Muscle layer of colon (tissue), 2 donors: Measurements from ENCODE around the gene CPA3.

Experiments
- H3K27ac ChIP-seq: one replicate; pipeline ENCODE4 v1.7.0; 2013; ENCODE audit warnings: low read depth, mild to moderate bottlenecking, low read length, moderate library complexity
- H3K27me3 ChIP-seq, 2 donors: one replicate each; pipeline ENCODE4 v1.7.0; 2013; ENCODE audit warnings: low read length in 2 of 2, mild to moderate bottlenecking in 2 of 2; ENCODE audit not compliant: insufficient read depth in 2 of 2, control insufficient read depth in 1 of 2
- H3K36me3 ChIP-seq: one replicate; pipeline ENCODE4 v1.7.0; 2013; ENCODE audit warnings: mild to moderate bottlenecking, low read length; ENCODE audit not compliant: insufficient read depth
- H3K4me1 ChIP-seq: one replicate; pipeline ENCODE4 v1.7.0; 2013; ENCODE audit warnings: mild to moderate bottlenecking, low read length; ENCODE audit not compliant: insufficient read depth
- H3K4me3 ChIP-seq, 2 donors: one replicate each; pipeline ENCODE4 v1.7.0; 2013; ENCODE audit warnings: low read length in 2 of 2, low read depth in 1 of 2, mild to moderate bottlenecking in 1 of 2, moderate library complexity in 1 of 2
- H3K9ac ChIP-seq: one replicate; pipeline ENCODE4 v1.7.0; 2013; ENCODE audit warnings: low read length
- H3K9me3 ChIP-seq: one replicate; pipeline ENCODE4 v1.7.0; 2013; ENCODE audit warnings: mild to moderate bottlenecking, low read length
- donor health status: abdominal sarcoma.
- donor health status: Adenocarcinoma of cecum.

CPA3 gene

GRCh38 chr3:148889828-148890227 is 24.7 kb downstream of the CPA3 start:
- H3K27ac ChIP-seq: no peak overlapping the region
- H3K4me1 ChIP-seq: no peaks in the 10 kb centered on the region
- no peaks in the 10 kb centered on the region for H3K27me3 ChIP-seq
- H3K4me3 ChIP-seq: no peak overlapping the region
- H3K9ac ChIP-seq: no peak overlapping the region
- no peaks in the 10 kb centered on the region for H3K9me3 ChIP-seq
- no peaks in the 10 kb centered on the region for H3K36me3 ChIP-seq

GRCh38 chr3:148896062-148896461 is 31.0 kb downstream of the CPA3 start:
- Histone ChIP-seq H3K27me3 (no peaks in the 10 kb centered on the region), H3K4me1 (no peaks in the 10 kb centered on the region), H3K27ac (no peak overlapping the region), H3K36me3 (no peaks in the 10 kb centered on the region), H3K9me3 (no peaks in the 10 kb centered on the region), H3K9ac (no peak overlapping the region), H3K4me3 (no peak overlapping the region)

- H3K36me3 ChIP-seq: no peaks in the 10 kb centered on the region
- no peaks in the 10 kb centered on the region for H3K27me3 ChIP-seq
- H3K27ac ChIP-seq: no peak overlapping the region
- H3K4me3 ChIP-seq: no peak overlapping the region
- no peaks in the 10 kb centered on the region for H3K9me3 ChIP-seq
- H3K4me1 ChIP-seq: no peaks in the 10 kb centered on the region
- no peak overlapping the region for H3K9ac ChIP-seq
These were observed 37.1 kb downstream of the CPA3 start for GRCh38 chr3:148901987-148902791.

- Histone ChIP-seq H3K27ac (no peak overlapping the region), H3K9me3 (no peaks in the 10 kb centered on the region), H3K4me3 (no peak overlapping the region)
These were observed 37.9 kb downstream of the CPA3 start for GRCh38 chr3:148903022-148903442.

GRCh38 chr3:148903941-148904340 is 38.8 kb downstream of the CPA3 start:
- Histone ChIP-seq H3K27me3 (no peaks in the 10 kb centered on the region), H3K4me3 (no peak overlapping the region), H3K36me3 (no peaks in the 10 kb centered on the region), H3K27ac (no peak overlapping the region), H3K9me3 (no peaks in the 10 kb centered on the region), H3K4me1 (no peaks in the 10 kb centered on the region), H3K9ac (no peak overlapping the region)

More at GRCh38 chr3:148903022-148903442, 37.9 kb downstream of the CPA3 start:
- Histone ChIP-seq H3K27me3 (no peaks in the 10 kb centered on the region), H3K9ac (no peak overlapping the region), H3K36me3 (no peaks in the 10 kb centered on the region), H3K4me1 (no peaks in the 10 kb centered on the region)

- H3K4me3 ChIP-seq: no peak overlapping the region
- H3K27ac ChIP-seq: no peak overlapping the region
- H3K36me3 ChIP-seq: no peaks in the 10 kb centered on the region
- no peaks in the 10 kb centered on the region for H3K9me3 ChIP-seq
- H3K4me1 ChIP-seq: no peaks in the 10 kb centered on the region
- H3K9ac ChIP-seq: no peak overlapping the region
- H3K27me3 ChIP-seq: no peaks in the 10 kb centered on the region
These were observed 41.6 kb downstream of the CPA3 start for GRCh38 chr3:148906667-148907066.

- H3K27ac ChIP-seq: no peak overlapping the region
- no peaks in the 10 kb centered on the region for H3K4me1 ChIP-seq
- no peaks in the 10 kb centered on the region for H3K36me3 ChIP-seq
- no peaks in the 10 kb centered on the region for H3K9me3 ChIP-seq
- no peak overlapping the region for H3K4me3 ChIP-seq
- H3K9ac ChIP-seq: no peak overlapping the region
- H3K27me3 ChIP-seq: no peaks in the 10 kb centered on the region
These were observed 46.1 kb downstream of the CPA3 start for GRCh38 chr3:148911173-148911572.

GRCh38 chr3:148911592-148911991 is 46.5 kb downstream of the CPA3 start:
- Histone ChIP-seq H3K4me1 (no peaks in the 10 kb centered on the region), H3K4me3 (no peak overlapping the region), H3K27ac (no peak overlapping the region), H3K27me3 (no peaks in the 10 kb centered on the region), H3K36me3 (no peaks in the 10 kb centered on the region), H3K9me3 (no peaks in the 10 kb centered on the region), H3K9ac (no peak overlapping the region)

- Histone ChIP-seq H3K4me1 (no peaks in the 10 kb centered on the region), H3K9me3 (no peaks in the 10 kb centered on the region), H3K4me3 (no peak overlapping the region), H3K27ac (no peak overlapping the region), H3K9ac (no peak overlapping the region), H3K36me3 (no peaks in the 10 kb centered on the region), H3K27me3 (no peaks in the 10 kb centered on the region)
These were observed 50.0 kb downstream of the CPA3 start for GRCh38 chr3:148914936-148915690.

GRCh38 chr3:148916132-148916531 is 51.0 kb downstream of the CPA3 start:
- Histone ChIP-seq H3K4me3 (no peak overlapping the region), H3K9ac (no peak overlapping the region), H3K4me1 (no peaks in the 10 kb centered on the region), H3K9me3 (no peaks in the 10 kb centered on the region), H3K27ac (no peak overlapping the region), H3K27me3 (no peaks in the 10 kb centered on the region), H3K36me3 (no peaks in the 10 kb centered on the region)

GRCh38 chr3:148922467-148922866 is 57.4 kb downstream of the CPA3 start:
- H3K9ac ChIP-seq: no peak overlapping the region
- H3K9me3 ChIP-seq: no peaks in the 10 kb centered on the region
- H3K4me3 ChIP-seq: no peak overlapping the region
- no peaks in the 10 kb centered on the region for H3K4me1 ChIP-seq
- no peak overlapping the region for H3K27ac ChIP-seq
- H3K36me3 ChIP-seq: no peaks in the 10 kb centered on the region
- no peaks in the 10 kb centered on the region for H3K27me3 ChIP-seq
